Pulmonary artery endothelial cell (primary cell): Measurements from ENCODE around the gene SP9. TPM values are rescaled to one million over a fixed set of nuclear protein-coding genes. Genes with fewer than 3 reads are reported as not detected.

Source experiments
- DNase-seq: peaks from one replicate; pipeline ENCODE4 v3.0.0-alpha.2; 2011; ENCODE audit warnings: low read depth, low spot score
- total RNA-seq: library from RNA; depleted of rRNA; stranded (reverse); fragments of >200 nt; gene quantifications from 2 replicates; pipeline ENCODE4 v1.2.3, GENCODE V29; 2014

SP9 gene
- total RNA-seq, 1 donor from 2014 or later, result not detected

DNA sequence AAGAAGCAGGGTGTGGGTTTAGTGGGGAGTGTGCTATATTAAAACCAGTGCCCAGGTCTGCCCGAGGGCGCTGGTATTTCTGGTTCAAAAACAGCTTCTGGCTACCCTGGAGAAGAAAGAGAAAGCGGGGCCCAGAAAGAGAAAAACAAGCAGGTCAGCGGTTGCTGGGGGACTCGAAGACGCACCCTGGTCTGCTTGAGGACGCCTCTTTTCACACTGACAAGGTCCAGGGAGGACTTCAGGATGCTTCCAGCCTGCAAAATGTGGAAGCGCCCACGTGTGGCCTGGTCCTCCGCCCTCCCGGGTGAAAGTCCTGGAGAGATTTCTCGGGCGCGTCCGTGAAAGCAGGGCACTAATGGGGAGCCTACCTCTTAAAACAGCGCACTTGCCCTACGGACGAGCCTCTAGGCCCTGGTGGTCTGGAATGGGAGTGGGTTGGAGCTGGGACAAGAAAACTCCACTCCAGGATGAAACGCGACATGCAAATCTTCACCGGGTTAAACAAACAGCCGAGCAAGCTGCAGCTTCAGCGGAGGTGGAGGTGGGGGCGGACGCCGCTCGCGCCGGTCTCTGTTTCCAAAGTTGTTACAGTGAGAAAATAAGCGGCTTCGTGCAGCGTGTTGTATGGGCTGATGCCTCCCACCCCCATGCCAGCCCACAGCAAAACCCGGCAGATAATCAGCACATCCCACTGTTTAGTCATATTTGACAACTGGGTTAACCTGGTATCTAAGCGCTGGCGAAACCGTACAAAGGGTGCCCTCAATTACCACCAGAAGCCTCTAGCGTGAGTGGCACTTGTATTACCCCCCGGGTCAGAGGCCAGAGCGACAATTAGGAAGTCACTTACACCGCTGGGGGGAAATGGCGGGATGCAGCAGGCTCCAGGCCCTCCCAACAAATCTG is 1.1 kb upstream of the SP9 start:
- no peak for DNase-seq

DNA sequence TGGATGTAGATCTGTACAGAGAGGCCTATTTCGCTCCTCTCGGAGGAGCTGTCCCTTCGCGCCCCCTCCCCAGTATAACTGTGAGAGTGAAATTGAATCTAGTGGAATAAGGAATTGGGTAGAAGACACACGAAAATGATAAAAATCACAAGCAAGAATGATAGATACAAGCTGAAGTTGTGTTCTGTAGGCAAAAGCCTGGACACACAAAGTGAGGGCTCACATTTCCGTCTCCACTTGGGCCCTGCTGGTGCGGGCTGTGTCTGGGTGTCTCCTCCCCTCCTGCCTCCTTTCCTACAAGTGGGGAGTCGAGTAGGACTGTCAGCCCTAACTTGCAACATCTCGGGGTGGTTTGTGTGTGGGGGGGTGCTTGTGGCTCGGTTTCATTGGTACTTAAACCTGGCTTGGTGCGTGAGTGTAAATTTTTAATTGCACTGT is 457 bp upstream of the SP9 start:
- DNase-seq, result no peak

DNA sequence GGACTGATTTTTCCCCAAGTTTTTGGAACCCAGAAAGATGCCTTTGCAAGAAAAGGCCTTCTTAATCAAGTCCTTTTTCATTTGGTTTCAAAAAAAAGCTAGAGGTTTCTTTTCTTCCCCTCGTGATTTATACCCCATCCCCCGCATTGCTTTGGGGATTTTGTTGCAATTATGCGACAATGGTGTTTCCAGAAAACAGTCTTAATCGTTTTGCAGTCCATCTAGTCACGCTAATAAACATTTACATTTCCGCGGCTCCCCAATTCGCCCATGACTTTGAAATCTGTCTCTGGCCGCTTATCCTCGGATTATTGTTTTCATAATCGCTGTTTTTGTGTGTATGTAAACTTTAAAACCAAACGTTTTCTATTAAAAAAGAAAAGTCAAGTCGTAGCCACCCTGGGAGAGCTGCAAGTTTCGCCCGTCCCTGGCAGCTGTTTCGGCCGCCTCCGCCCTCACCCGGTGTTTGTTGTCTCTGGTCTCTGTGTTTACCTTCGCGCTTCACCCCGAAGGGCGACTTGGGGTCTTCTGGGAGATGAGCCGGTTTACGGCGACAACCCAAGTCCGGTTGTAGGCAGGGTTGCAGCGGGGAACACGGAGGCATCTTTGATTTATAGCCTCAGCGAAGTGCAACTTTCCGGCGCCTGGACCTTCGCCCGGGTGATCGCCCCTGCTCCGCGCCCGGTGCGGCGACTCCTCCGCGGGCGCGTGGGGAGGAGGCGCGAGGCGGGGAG is 667 bp downstream of the SP9 start:
- DNase-seq, result no peak

DNA sequence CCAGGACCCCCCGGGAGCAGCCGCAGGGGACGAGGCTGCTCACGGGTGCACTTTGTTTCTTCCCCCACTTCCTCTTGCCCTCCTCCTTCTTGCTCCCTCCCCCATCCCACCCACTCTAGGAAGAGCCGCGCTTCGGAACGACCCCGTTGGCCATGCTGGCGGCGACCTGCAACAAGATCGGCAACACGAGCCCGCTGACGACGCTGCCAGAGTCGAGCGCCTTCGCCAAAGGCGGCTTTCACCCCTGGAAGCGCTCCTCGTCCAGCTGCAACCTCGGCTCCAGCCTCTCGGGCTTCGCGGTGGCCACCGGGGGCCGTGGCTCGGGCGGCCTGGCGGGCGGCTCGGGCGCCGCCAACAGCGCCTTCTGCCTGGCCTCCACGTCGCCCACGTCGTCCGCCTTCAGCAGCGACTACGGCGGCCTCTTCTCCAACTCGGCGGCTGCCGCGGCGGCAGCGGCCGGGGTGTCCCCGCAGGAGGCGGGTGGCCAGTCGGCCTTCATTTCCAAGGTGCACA is 1.3 kb downstream of the SP9 start:
- no peak for DNase-seq

DNA sequence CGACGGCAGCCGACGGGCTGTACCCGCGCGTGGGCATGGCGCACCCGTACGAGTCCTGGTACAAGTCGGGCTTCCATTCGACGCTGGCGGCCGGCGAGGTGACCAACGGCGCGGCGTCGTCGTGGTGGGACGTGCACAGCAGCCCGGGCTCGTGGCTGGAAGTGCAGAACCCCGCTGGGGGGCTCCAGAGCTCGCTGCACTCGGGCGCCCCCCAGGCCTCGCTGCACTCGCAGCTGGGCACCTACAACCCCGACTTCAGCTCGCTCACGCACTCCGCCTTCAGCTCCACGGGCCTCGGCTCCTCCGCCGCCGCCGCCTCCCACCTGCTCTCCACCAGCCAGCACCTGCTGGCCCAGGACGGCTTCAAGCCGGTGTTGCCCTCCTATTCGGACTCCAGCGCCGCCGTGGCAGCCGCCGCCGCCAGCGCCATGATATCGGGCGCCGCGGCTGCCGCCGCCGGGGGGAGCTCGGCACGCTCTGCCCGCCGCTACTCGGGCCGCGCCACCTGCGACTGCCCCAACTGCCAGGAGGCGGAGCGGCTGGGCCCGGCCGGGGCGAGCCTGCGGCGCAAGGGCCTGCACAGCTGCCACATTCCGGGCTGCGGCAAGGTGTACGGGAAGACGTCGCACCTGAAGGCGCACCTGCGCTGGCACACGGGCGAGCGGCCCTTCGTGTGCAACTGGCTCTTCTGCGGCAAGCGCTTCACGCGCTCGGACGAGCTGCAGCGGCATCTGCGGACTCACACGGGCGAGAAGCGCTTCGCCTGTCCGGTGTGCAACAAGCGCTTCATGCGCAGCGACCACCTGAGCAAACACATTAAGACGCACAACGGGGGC is 2.0 kb downstream of the SP9 start:
- no peak for DNase-seq

DNA sequence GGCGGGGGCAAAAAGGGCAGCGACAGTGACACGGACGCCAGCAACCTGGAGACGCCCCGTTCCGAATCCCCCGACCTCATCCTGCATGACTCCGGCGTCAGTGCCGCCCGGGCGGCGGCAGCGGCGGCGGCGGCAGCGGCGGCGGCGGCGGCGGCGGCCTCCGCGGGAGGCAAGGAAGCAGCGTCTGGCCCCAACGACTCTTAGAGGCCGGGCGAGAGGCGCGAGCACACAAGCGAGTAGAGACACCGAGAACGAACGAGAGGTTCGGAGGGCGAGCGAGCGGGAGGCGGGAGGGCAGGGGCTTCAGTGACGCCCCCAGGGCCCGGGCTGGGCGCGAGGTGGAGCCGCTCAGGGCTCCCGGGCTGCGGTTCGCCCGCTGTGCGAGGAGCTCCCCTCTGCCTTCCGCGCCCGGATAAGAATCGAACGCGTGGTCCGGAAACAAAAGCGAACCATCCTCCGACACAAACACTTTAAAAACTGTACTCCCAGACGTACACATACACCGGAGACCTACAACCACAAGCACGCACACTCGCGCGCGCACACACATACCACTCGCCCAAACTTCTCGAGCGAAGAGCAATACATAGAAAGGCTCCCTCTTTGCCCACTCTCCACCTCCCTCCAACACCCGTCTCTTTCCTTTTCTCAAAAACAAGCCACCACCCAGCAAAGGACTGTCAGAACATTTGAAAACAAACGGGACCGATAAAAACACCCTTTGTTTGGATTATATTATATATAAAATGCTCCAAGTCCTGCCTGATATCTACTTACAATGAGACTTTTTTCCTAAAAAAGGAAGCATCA is 2.8 kb downstream of the SP9 start:
- no peak for DNase-seq

DNA sequence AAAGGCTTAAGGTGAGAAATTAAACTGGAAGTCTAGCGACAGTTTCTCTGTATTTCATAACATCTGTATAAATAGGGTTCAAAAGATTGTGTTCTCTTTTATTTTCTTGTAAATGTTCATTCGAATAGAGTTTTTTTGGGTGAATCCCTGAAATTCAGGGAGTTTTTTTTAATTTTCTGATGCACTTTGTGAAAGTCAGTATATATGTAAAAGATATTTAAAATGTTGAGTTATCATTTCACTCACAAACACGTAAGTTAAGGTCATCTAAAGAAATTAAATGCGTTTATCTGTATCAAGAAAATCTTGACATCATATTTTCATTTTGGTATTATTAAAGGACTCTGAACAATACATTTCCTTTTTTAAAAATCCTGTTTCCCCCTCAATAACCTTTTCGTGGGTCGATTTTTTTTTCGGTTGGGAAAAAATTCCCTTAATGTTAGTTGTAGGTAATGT is 3.4 kb downstream of the SP9 start:
- DNase-seq, result no peak

DNA sequence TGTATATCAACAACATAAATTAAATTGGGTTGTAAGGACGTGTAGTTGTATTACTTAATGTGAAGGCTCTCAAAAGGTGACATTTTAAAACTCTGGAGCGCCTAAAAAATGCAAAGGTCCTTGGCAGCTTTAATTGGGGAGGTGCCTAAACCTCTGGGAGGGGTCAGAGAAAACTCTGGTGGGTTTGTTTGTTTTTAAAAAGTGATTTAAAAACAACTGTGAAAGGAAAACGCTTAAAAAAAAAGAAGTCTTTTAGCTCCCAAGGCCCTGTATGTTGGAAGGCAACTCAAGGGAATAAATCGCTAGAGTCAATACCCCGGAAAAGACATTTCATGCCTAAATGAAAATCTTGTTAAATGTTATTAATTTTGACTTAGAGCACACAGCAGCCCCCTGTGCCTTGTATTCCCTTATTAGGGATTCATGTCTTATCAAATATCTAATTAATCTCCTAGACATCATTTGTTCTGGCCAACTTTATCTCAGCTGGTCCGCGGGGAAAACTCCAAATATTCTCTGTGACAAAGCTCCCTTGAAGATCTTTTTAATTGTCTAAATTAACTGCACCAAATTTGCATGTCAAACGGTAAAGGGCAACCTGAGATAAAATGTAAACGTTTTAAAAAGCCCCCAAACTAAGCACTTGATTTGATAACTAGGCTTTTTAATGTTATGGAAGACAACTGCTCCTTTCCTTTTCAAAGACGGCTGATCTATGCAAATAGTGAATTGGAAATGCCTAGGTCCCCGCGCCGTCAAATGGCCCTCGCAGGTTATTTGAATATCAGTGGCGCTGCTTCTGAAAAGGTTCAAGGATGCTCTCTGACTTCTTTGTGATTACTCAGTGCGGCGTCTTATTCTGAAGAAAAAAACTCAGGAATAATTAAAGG is 4.2 kb downstream of the SP9 start:
- no peak for DNase-seq

DNA sequence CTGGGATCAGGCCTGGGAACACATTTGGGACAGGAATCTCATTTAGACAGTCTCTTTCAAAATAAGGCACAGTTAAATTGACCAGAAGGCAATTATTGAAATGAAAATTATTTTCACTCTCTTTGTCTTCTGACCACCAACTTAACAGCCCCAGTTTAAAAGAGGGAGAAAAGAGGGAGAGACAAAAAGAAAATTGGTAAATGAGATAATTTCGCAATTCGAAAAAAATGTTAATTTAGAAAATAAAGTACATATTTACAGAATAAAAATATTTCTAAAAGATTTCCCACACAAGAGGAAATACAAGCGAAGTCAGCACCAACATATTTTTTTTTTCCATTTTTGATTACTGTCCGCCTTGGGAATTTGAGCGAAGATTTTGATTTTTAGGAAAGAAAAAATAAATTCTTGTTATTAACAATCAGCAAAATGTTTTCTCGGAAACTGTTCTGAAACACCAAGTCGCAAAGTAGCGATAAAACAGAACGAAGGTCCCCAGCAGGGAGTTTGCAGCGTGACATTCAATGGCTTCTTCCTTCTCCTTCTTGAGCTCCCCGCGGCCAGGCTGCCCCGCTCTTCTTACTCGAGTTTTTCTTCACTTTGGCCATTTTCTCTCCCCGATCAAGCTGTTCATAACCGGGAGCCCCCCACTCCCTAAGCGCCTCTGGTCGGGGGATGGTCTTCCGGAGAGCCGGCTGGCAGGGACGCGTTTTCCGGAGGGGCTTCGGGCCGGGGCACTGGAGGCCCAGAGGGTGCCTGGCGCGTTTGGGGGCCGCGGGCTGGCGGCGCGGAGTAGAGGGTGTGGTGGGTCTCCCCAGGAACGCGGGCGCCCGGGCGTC is 5.0 kb downstream of the SP9 start:
- no peak for DNase-seq

DNA sequence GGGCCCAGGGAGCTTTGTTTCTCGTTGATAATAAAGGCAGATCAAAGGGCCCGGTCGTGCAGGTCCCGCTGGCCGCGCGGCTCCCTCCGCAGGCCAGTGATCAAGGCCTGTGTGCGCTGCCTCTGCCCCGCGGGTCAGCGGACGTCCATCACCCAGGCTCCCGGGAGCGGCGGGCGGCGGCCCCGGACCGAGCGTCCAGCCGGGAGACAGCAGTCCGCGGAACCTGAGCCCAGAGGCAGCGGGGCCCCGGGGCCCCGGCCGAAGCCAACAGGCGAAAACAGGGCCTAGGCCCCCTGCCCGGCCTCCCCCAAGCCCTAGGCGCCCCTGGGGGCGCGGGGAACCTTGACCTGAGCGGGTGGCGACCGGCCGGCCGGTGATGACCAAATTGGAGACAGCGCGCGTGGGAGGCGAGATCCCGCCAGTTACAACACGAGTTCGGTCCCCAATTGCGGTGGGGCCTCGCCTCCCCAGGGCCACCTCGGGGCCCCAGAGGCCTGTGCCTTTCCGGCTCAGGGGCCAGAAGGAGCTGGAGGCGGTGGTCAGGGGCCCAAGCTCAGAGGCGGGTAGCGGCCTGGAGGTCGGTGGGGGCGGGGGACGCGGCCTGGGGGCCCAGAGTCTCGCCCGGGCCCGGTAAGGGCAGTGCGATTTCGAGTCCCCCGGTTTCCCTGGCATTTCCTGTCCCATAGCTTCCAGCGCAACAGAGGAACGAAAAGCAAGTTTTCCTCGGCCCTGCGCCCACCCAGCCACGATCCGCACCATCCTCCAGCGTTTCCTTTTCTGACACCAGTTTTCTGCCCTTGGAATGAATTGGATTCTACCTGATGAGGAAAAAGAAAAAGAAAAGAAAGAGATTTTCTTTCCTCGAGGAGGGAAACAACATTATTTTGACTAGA is 5.9 kb downstream of the SP9 start:
- no peak for DNase-seq

DNA sequence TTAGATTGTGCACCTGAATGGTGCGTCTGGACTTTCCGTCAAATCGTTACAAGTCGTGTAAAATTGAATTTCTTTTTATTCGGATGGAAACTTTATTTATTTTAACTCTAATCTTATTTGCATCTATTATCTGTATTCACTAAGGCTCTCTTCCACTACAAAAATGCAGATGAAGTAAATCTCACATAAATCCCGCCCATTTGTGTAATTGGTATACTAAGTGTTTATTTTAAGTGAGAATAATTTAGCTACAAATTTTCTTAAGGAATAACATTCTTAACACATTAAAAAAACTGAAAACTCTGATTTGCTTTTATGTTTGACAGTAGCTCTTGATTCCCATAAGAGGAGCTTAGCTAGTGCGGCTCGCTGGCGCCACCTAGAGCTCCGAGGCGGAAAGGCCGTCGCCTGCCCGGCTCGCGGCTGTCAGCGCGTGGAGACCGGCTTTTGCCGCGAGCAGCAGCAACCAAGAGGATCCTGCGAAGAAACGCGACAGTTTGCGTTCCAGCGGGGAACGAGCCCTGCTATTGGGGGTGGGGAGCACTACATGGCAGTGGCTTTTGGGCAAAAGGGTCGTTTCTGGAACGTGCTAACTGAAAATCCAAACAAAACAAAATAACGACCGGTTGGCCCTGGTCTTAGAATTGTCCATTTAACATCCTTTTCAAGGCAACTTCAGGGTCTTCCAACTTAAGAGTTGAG is 6.7 kb downstream of the SP9 start:
- peak; percentile 33 for DNase-seq

DNA sequence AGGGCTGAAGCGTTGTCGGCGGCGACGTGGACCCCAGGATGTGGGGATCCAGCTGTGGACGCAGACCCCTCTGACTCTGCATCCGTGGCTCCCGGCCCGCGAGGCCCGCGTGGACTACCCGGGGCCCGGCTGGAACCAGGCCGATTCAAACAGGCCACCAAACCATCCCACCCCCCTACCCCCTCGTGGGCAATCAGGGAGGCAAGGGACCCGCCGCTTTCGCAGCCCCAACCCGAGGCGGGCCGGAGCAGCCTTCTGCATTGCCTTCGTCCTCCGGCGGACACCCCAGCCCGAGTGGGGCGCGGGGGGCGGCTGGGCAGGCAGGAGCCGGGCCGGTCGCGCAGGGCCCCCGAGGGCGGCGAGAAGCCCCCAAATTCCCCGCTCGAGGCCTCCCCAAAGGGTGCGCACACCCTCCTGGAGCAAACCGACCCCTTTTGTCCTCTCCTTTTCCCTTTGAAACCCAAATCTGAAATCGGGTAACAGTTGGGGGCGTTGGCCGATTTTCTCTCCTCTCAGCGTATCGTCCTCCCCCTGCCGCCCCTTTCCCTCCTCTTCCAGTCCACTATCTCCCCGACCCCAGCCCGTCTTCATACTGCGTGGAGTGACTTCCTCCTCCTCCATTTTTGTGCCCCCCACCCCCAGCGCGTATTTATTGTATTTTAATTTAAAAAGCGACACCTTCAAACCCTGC is 7.4 kb downstream of the SP9 start:
- DNase-seq, result no peak

DNA sequence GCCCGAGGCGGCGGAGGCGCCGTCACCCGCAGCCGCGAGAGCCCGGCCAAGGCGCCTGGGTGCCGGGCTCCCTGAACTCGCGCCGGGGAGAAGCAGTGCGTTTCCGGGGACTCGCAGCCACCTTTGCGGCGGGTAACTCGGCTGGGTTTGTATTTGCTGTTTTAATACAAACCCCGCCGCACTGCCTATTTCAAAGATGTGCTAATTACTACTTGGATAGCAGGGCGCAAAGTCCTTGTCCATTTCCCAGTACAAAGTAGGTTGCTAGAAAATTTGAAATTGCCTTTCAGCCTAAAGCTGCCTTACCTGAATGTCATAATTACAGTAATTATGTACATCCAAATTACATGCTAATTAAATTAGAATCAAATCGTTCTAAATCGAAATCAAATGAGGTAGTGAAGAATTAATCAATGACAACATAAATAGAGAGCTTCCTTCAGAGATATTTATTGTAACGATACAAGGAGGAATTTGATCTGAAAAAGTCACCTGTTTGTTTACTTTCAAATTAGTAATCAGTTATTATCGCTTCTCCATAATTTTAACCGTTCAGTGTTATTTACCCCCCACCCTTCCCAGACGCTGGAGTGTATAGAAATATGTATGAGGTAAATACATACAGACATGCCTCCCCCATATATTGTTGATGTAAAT is 8.1 kb downstream of the SP9 start:
- DNase-seq, result no peak

DNA sequence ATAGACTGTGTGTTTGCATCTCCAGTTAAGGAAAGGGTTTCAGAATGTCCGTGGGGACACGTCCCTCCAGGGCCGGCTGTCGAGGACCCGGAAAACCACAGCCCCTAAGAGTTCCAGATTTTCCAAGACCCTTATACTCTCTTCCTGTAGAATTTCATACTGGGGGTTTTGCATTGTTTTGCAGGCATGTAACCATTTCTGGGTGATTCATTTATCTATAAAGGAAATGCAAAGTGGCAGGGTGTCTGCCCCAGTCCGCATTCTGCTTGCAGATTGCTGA is 8.5 kb downstream of the SP9 start:
- no peak for DNase-seq

DNA sequence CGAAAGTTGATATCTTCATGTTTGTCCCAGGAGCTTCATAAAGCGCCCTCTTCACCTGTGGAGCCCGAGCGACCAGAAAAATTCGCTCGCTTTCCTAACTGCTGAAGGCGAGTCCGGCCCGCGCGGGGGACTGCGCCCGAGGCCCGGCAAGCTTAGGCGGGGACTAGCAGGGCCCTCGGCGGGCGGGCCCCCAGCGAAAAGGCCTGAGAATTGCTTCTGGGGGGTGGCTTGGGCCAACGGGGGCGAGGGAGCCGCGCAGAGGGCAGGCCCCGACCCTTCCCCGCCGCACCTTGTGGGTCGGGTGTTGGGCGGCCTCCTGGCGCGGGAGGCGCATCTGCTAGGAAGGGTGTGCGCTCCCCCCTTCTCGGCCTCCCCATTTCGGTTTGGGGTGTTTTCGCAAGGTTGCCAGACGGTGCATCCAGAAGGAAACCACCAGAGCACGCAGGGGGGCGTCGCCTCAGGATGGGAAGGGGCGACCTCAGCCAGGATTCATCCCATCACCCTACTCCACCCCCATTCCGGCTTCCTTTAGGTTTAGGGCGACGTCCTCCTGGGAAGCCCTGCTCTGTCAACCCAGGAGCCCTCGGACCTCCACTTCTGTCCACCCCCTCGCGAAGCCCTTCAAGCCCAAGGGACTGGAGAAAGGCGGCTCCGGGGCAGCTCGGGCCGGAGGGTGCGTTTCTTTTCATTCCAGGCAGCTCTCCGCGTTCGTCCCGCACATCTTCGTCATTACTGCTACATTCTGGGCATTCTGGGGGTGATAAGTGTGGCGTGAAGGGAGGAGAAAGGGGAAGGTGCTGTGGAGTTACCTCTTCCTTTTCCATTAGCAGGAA is 9.1 kb downstream of the SP9 start:
- no peak for DNase-seq
